Trophoblast cell (in vitro differentiated cells and primary cell): Measurements from ENCODE around the gene ZNF892.

ENCODE experiments used
- DNase-seq, 2 donors: peaks; one replicate each; pipeline ENCODE4 v3.0.0-alpha.2; 2016
- H2AFZ ChIP-seq: 2 replicates; pipeline ENCODE4 v1.6.1; 2013; ENCODE audit warnings: low read length, moderate library complexity, mild to moderate bottlenecking; ENCODE audit not compliant: insufficient read depth, poor library complexity
- H2AK5ac ChIP-seq: 2 replicates; pipeline ENCODE4 v1.6.1; 2013; ENCODE audit warnings: mild to moderate bottlenecking, low read length
- H2BK120ac ChIP-seq: 2 replicates; pipeline ENCODE4 v1.6.1; 2013; ENCODE audit warnings: low read length, mild to moderate bottlenecking, moderate library complexity; ENCODE audit not compliant: insufficient read depth, poor library complexity
- H2BK12ac ChIP-seq: 2 replicates; pipeline ENCODE4 v1.6.1; 2013; ENCODE audit warnings: mild to moderate bottlenecking, low read length, moderate library complexity
- H2BK5ac ChIP-seq: 2 replicates; pipeline ENCODE4 v1.6.1; 2013; ENCODE audit warnings: low read length, low read depth, moderate library complexity, mild to moderate bottlenecking; ENCODE audit not compliant: poor library complexity
- H3K14ac ChIP-seq: 2 replicates; pipeline ENCODE4 v1.6.1; 2013; ENCODE audit warnings: mild to moderate bottlenecking, low read length
- H3K18ac ChIP-seq: 2 replicates; pipeline ENCODE4 v1.6.1; 2013; ENCODE audit warnings: mild to moderate bottlenecking, low read length
- H3K23ac ChIP-seq: 2 replicates; pipeline ENCODE4 v1.6.1; 2013; ENCODE audit warnings: low read length
- H3K27ac ChIP-seq: 2 replicates; pipeline ENCODE4 v1.5.1; 2013; ENCODE audit warnings: low read depth, mild to moderate bottlenecking, inconsistent platforms, low read length, moderate library complexity
- H3K27me3 ChIP-seq: 2 replicates; pipeline ENCODE4 v1.6.1; 2013; ENCODE audit warnings: inconsistent platforms, mild to moderate bottlenecking, low read length, moderate library complexity; ENCODE audit not compliant: insufficient read depth
- H3K36me3 ChIP-seq, 2 experiments: 1 replicate in 1 of 2; 2 replicates in 1 of 2; pipeline ENCODE4 v1.6.1; 2013; ENCODE audit warnings: low read length in 2 of 2, mild to moderate bottlenecking in 2 of 2, moderate library complexity in 1 of 2; ENCODE audit not compliant: insufficient read depth in 2 of 2, control insufficient read depth in 1 of 2
- H3K4ac ChIP-seq: 2 replicates; pipeline ENCODE4 v1.6.1; 2013; ENCODE audit warnings: low read depth, mild to moderate bottlenecking, low read length, moderate library complexity
- H3K4me1 ChIP-seq, 2 experiments: 1 replicate in 1 of 2; 2 replicates in 1 of 2; pipeline ENCODE4 v1.6.1; 2013; ENCODE audit warnings: low read length in 2 of 2, mild to moderate bottlenecking in 2 of 2, moderate library complexity in 1 of 2; ENCODE audit not compliant: insufficient read depth in 2 of 2, control insufficient read depth in 1 of 2
- H3K4me2 ChIP-seq: 2 replicates; pipeline ENCODE4 v1.6.1; 2013; ENCODE audit warnings: inconsistent platforms, mild to moderate bottlenecking, low read length, moderate library complexity
- H3K4me3 ChIP-seq: 2 replicates; pipeline ENCODE4 v1.5.1; 2013; ENCODE audit warnings: mild to moderate bottlenecking, low read depth, low read length, inconsistent platforms
- H3K79me1 ChIP-seq: one replicate; pipeline ENCODE4 v1.6.1; 2013; ENCODE audit warnings: low read length
- H3K79me2 ChIP-seq: 2 replicates; pipeline ENCODE4 v1.6.1; 2013; ENCODE audit warnings: low read length, mild to moderate bottlenecking; ENCODE audit not compliant: control insufficient read depth, insufficient read depth, poor library complexity
- H3K9ac ChIP-seq: 2 replicates; pipeline ENCODE4 v1.6.1; 2013; ENCODE audit warnings: mild to moderate bottlenecking, low read length
- H3K9me3 ChIP-seq: 2 replicates; pipeline ENCODE4 v1.6.1; 2013; ENCODE audit warnings: low read depth, mild to moderate bottlenecking, control low read depth, inconsistent platforms, low read length; ENCODE audit not compliant: insufficient read depth
- H4K12ac ChIP-seq: 2 replicates; pipeline ENCODE4 v1.6.1; 2013; ENCODE audit warnings: low read depth, mild to moderate bottlenecking, low read length, moderate library complexity
- H4K8ac ChIP-seq: 2 replicates; pipeline ENCODE4 v1.6.1; 2013; ENCODE audit warnings: low read depth, mild to moderate bottlenecking, low read length, moderate library complexity
- H4K91ac ChIP-seq: one replicate; pipeline ENCODE4 v1.6.1; 2013; ENCODE audit warnings: low read depth, mild to moderate bottlenecking, low read length, moderate library complexity
- WGBS: extraction: QIAGEN DNeasy Blood & Tissue Kit; methylation state at CpG from one replicate; pipeline ENCODE4 v1.1.7; 2013; ENCODE audit warnings: missing lambda C conversion rate; ENCODE audit not compliant: insufficient read length, insufficient coverage; ENCODE audit errors: extremely low coverage; 5-methylcytosine and 5-hydroxymethylcytosine counted together

The ZNF892 gene

DNA sequence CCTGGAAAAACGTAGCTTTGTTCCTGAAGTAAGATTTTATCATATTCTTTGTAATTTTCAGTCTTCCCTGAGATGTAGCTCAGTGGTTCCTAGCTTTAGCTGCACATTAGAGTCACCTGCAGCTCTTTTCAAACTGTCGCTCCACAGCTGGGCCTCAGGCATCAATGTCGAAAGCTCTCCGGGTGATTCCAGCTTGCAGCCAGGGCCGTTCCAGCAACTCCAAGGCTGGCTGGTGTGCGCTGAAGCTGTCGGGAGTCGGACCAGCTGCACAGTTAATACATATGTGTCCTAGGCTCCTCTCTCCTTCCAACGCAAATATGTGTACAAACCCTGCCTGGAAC, 42.3 kb upstream of the ZNF892 start:
- peak overlapping the region; percentile 82 for H3K18ac ChIP-seq
- peak overlapping the region; percentile 91 for H4K12ac ChIP-seq
- peaks cover 9% of the 10 kb centered on the region for H3K79me1 ChIP-seq
- H3K4me1 ChIP-seq, result peaks cover 0 to 3% of the 10 kb centered on the region in 2 experiments
- peak overlapping the region; percentile 66 for H3K27ac ChIP-seq
- peak overlapping the region; percentile 80 for H3K4me2 ChIP-seq
- peak overlapping the region; percentile 71 for H2AFZ ChIP-seq
- peak overlapping the region; percentile 92 for H4K8ac ChIP-seq
- H2BK120ac ChIP-seq, result peak overlapping the region; percentile 64
- H3K4ac ChIP-seq, result peak overlapping the region; percentile 41
- no peaks in the 10 kb centered on the region for H3K36me3 ChIP-seq
- H3K4me3 ChIP-seq, result peak overlapping the region; percentile 91
- H2AK5ac ChIP-seq, result no peak overlapping the region
- H3K9ac ChIP-seq, result peak overlapping the region; percentile 70
- no peak overlapping the region for H2BK12ac ChIP-seq
- H2BK5ac ChIP-seq, result peak overlapping the region; percentile 71
- peaks cover 8% of the 10 kb centered on the region for H3K79me2 ChIP-seq
- H3K27me3 ChIP-seq, result no peaks in the 10 kb centered on the region
- H3K23ac ChIP-seq, result no peak overlapping the region
- WGBS, result no CpG with 5 or more reads among the region's 9 CpGs
- peak overlapping the region; percentile 68 for H4K91ac ChIP-seq
- H3K9me3 ChIP-seq, result no peaks in the 10 kb centered on the region
- H3K14ac ChIP-seq, result peak overlapping the region; percentile 70
- no peak for DNase-seq

DNA sequence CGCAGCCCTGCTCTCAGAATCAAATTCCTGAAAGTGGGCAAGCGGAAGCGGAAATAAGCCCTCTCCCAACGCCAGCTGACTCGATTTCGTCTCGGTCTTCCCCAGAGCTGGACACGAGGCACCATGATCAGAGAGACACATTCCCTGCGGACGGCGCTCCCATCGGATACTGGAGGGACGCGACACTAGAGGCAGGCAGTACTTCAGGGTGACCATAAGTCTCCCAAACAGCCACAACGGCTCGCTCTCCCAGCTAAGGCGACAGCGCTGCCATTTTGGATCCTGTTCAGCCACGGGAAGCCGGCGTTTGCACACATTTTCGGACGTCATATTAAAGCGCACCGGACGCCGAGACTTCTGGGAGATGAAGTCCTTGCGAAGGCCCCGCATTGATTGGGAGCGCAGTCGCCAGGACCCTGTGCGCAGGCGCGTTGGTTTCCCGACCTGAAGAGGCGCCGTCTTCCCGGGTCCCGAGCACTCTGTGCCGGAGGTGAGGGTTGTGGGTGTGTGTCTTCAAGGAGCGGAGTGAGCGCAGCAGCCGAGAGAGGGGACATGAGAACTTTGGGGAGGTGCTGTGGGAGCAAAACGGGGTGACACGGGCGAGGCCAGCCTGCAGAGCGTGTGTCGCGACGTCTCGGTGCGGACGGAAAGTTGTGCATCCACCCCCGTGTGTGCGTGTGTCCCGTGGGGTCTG, 41.8 kb upstream of the ZNF892 start, which contains the start of gene ZNF2:
Gene ZNF2 (plus strand): TSS at position 439 of the 694 bp plus-strand sequence. CDS start 10,418 bp downstream, outside the sequence.
- WGBS, result no CpG with 5 or more reads among the region's 56 CpGs
- Histone ChIP-seq H2BK12ac (no peak within 1 kb of the TSS), H3K4ac (peak within 1 kb of the TSS; percentile 41), H3K4me3 (peak within 1 kb of the TSS; percentile 97), H3K14ac (peak within 1 kb of the TSS; percentile 70), H3K36me3 (no peaks in the 10 kb centered on the region), H3K9ac (peak within 1 kb of the TSS; percentile 95), H4K8ac (peak within 1 kb of the TSS; percentile 92), H3K23ac (no peak within 1 kb of the TSS), H3K9me3 (no peaks in the 10 kb centered on the region), H2BK5ac (peak within 1 kb of the TSS; percentile 71), H4K12ac (peak within 1 kb of the TSS; percentile 91), H2BK120ac (peak within 1 kb of the TSS; percentile 64), H3K18ac (peak within 1 kb of the TSS; percentile 82), H3K4me2 (peak within 1 kb of the TSS; percentile 80), H2AFZ (peak within 1 kb of the TSS; percentile 71), H3K79me1 (peaks cover 9% of the 10 kb centered on the region), H3K4me1 (peaks cover 0 to 3% of the 10 kb centered on the region in 2 experiments), H3K27me3 (no peaks in the 10 kb centered on the region), H3K27ac (peak within 1 kb of the TSS; percentile 66), H3K79me2 (peaks cover 8% of the 10 kb centered on the region), H2AK5ac (no peak within 1 kb of the TSS), H4K91ac (peak within 1 kb of the TSS; percentile 68)
- peak; percentile 99 to 100 for DNase-seq

GRCh38 chr2:95166065-95166763, 41.1 kb upstream of the ZNF892 start:
- Histone ChIP-seq H3K27me3 (no peaks in the 10 kb centered on the region), H2AFZ (peak overlapping the region; percentile 41), H3K79me2 (peaks cover 8% of the 10 kb centered on the region), H4K12ac (peak overlapping the region; percentile 5), H4K8ac (peak overlapping the region; percentile 87), H3K23ac (no peak overlapping the region), H3K79me1 (peaks cover 9% of the 10 kb centered on the region), H2BK120ac (no peak overlapping the region), H2BK5ac (no peak overlapping the region), H3K4me1 (peaks cover 0 to 3% of the 10 kb centered on the region in 2 experiments), H3K27ac (no peak overlapping the region), H3K4me3 (peak overlapping the region; percentile 97), H3K18ac (peak overlapping the region; percentile 4), H3K4ac (no peak overlapping the region), H2BK12ac (no peak overlapping the region), H4K91ac (no peak overlapping the region), H3K9ac (peak overlapping the region; percentile 93), H3K4me2 (peak overlapping the region; percentile 69), H3K14ac (peak overlapping the region; percentile 7), H3K36me3 (no peaks in the 10 kb centered on the region), H2AK5ac (no peak overlapping the region), H3K9me3 (no peaks in the 10 kb centered on the region)
- no peak for DNase-seq
- WGBS, result no CpG with 5 or more reads among the region's 16 CpGs

- H3K23ac ChIP-seq, result no peak overlapping the region
- H3K36me3 ChIP-seq, result no peaks in the 10 kb centered on the region
- H3K18ac ChIP-seq, result no peak overlapping the region
Observed at GRCh38 chr2:95171902-95172301, 35.4 kb upstream of the ZNF892 start.

More at GRCh38 chr2:95171902-95172301, 35.4 kb upstream of the ZNF892 start:
- Histone ChIP-seq H4K12ac (no peak overlapping the region), H3K79me2 (no peaks in the 10 kb centered on the region), H4K8ac (no peak overlapping the region), H4K91ac (no peak overlapping the region), H2BK12ac (no peak overlapping the region), H3K9ac (no peak overlapping the region), H3K4ac (no peak overlapping the region), H2BK5ac (no peak overlapping the region), H3K79me1 (no peaks in the 10 kb centered on the region), H2AFZ (no peak overlapping the region), H3K4me1 (peaks cover 5 to 7% of the 10 kb centered on the region in 2 experiments), H2BK120ac (no peak overlapping the region), H3K4me3 (no peak overlapping the region), H3K27me3 (no peaks in the 10 kb centered on the region), H3K4me2 (no peak overlapping the region), H3K9me3 (peaks cover 1% of the 10 kb centered on the region), H3K27ac (no peak overlapping the region), H3K14ac (no peak overlapping the region), H2AK5ac (no peak overlapping the region)
- whole genome bisulfite sequencing, result no CpG with 5 or more reads among the region's 7 CpGs
- DNase-seq, result no peak
